Activated CD8-positive, alpha-beta T cell treated with anti-CD3 and anti-CD28 coated beads, Interleukin-2, amount 10 ng/mL, durations not matched to agents 7 days and 5 days (primary cell): ENCODE measurements around the gene SBF2. TPM values are rescaled to one million over a fixed set of nuclear protein-coding genes. Genes with fewer than 3 reads are reported as not detected.

Source experiments
- ATAC-seq: fragments of 150-1000 bp; cut with Tn5 transposase; one replicate; pipeline ENCODE4 v1.10.0; 2021; ENCODE audit warnings: moderate library complexity
- CTCF ChIA-PET: fragments of 350-600 bp; sonication (Branson Sonifier 250); formaldehyde crosslinking; loops from one replicate; lab custom pipeline; 2021; ENCODE audit warnings: antibody characterized with exemption; lab: Charles Lee
- POLR2A ChIA-PET: fragments of 350-600 bp; sonication (Branson Sonifier 250); formaldehyde crosslinking; loops from one replicate; lab custom pipeline; 2021; ENCODE audit warnings: antibody characterized with exemption; lab: Charles Lee
- DNase-seq: peaks from one replicate; pipeline ENCODE4 v3.0.0-alpha.2; 2020
- H3K27ac Mint-ChIP-seq: one replicate; pipeline ENCODE4 v1.8.0; 2021; ENCODE audit warnings: mild to moderate bottlenecking, mixed read lengths
- H3K27me3 Mint-ChIP-seq: one replicate; pipeline ENCODE4 v1.8.0; 2021; ENCODE audit warnings: low read depth, mixed read lengths
- H3K36me3 Mint-ChIP-seq: one replicate; pipeline ENCODE4 v1.8.0; 2021; ENCODE audit warnings: low read depth, mixed read lengths
- H3K4me1 Mint-ChIP-seq: one replicate; pipeline ENCODE4 v1.8.0; 2021; ENCODE audit warnings: low read depth, mixed read lengths
- H3K4me3 Mint-ChIP-seq: one replicate; pipeline ENCODE4 v1.8.0; 2021; ENCODE audit warnings: mild to moderate bottlenecking, mixed read lengths
- H3K9me3 Mint-ChIP-seq: one replicate; pipeline ENCODE4 v1.8.0; 2022; ENCODE audit warnings: mixed read lengths; ENCODE audit not compliant: insufficient read depth
- total RNA-seq, 2 experiments: library from RNA; stranded (reverse); gene quantifications; one replicate each; pipeline ENCODE4 v1.2.3, GENCODE V29; 2021

Gene SBF2
- total RNA-seq, 2 experiments from 2014 or later, result 5.1 to 5.9 TPM

GRCh38 chr11:10314199-10315072 lies 20.4 kb upstream of the SBF2 start:
- DNase-seq (no peak), ATAC-seq (peak; percentile 85)
- Mint-ChIP-seq H3K36me3 (no peaks in the 10 kb centered on the region), H3K27ac (no peak overlapping the region), H3K9me3 (no peaks in the 10 kb centered on the region), H3K27me3 (peaks cover 9% of the 10 kb centered on the region), H3K4me3 (no peak overlapping the region), H3K4me1 (peaks cover 10% of the 10 kb centered on the region)
- ChIA-PET POLR2A (no interaction called here), CTCF (interaction anchor here (0.6 to 2.2 kb wide), 8 partner anchors 10 to 700 kb away, joined by 3 to 9 read pairs (median 3); partner anchors contain the start of gene ADM)

- no peak overlapping the region for H3K27ac Mint-ChIP-seq
- H3K27me3 Mint-ChIP-seq, result peaks cover 19% of the 10 kb centered on the region
- H3K36me3 Mint-ChIP-seq, result no peaks in the 10 kb centered on the region
- H3K4me3 Mint-ChIP-seq, result no peak overlapping the region
- no peak for ATAC-seq
- no peaks in the 10 kb centered on the region for H3K9me3 Mint-ChIP-seq
- DNase-seq, result no peak
- ChIA-PET POLR2A (no interaction called here), CTCF (interaction anchor here (1.0 to 4.8 kb wide), 3 partner anchors 9 to 104 kb away, joined by 3 to 85 read pairs (median 3); no protein-coding TSS in a partner anchor)
- H3K4me1 Mint-ChIP-seq, result peaks cover 33% of the 10 kb centered on the region
Observed at GRCh38 chr11:10311802-10312201, 17.8 kb upstream of the SBF2 start.

- no peak overlapping the region for H3K27ac Mint-ChIP-seq
Observed at GRCh38 chr11:10310301-10310841, 16.4 kb upstream of the SBF2 start.

GRCh38 chr11:10309163-10310093 lies 15.4 kb upstream of the SBF2 start:
- H3K4me3 Mint-ChIP-seq, result peak overlapping the region; percentile 6
- no peak for ATAC-seq

More at GRCh38 chr11:10310301-10310841, 16.4 kb upstream of the SBF2 start:
- Mint-ChIP-seq H3K4me1 (peaks cover 46% of the 10 kb centered on the region), H3K36me3 (peaks cover 6% of the 10 kb centered on the region), H3K9me3 (no peaks in the 10 kb centered on the region), H3K4me3 (no peak overlapping the region), H3K27me3 (peaks cover 27% of the 10 kb centered on the region)
- no peak for DNase-seq
- no peak for ATAC-seq
- ChIA-PET POLR2A (interaction anchor here (0.6 kb wide), 1 partner anchor 17 kb away, joined by 3 read pairs; no protein-coding TSS in a partner anchor), CTCF (interaction anchor here (0.9 to 4.8 kb wide), 9 partner anchors 8 to 551 kb away, joined by 3 to 85 read pairs (median 6); no protein-coding TSS in a partner anchor)

GRCh38 chr11:10308201-10308954 lies 14.4 kb upstream of the SBF2 start:
- H3K27ac Mint-ChIP-seq, result peak overlapping the region; percentile 77
- H3K4me1 Mint-ChIP-seq, result peaks cover 53% of the 10 kb centered on the region
- peaks cover 40% of the 10 kb centered on the region for H3K27me3 Mint-ChIP-seq
- CTCF ChIA-PET, result interaction anchor here (0.9 to 4.8 kb wide), 25 partner anchors 9 to 773 kb away, joined by 3 to 85 read pairs (median 10); no protein-coding TSS in a partner anchor
- POLR2A ChIA-PET, result interaction anchor here (0.6 to 1.1 kb wide), 2 partner anchors 106 to 1620 kb away, joined by 3 read pairs; no protein-coding TSS in a partner anchor
- ATAC-seq (no peak), DNase-seq (no peak)
- no peaks in the 10 kb centered on the region for H3K9me3 Mint-ChIP-seq
- H3K36me3 Mint-ChIP-seq, result peaks cover 6% of the 10 kb centered on the region
- H3K4me3 Mint-ChIP-seq, result peak overlapping the region; percentile 96

More at GRCh38 chr11:10309163-10310093, 15.4 kb upstream of the SBF2 start:
- no peaks in the 10 kb centered on the region for H3K9me3 Mint-ChIP-seq
- H3K4me1 Mint-ChIP-seq, result peaks cover 43% of the 10 kb centered on the region
- peaks cover 30% of the 10 kb centered on the region for H3K27me3 Mint-ChIP-seq
- CTCF ChIA-PET, result interaction anchor here (0.9 to 4.8 kb wide), 14 partner anchors 8 to 550 kb away, joined by 3 to 85 read pairs (median 14); no protein-coding TSS in a partner anchor
- no peak overlapping the region for H3K27ac Mint-ChIP-seq
- POLR2A ChIA-PET, result no interaction called here
- H3K36me3 Mint-ChIP-seq, result peaks cover 6% of the 10 kb centered on the region
- no peak for DNase-seq

GRCh38 chr11:10307400-10308200 lies 13.6 kb upstream of the SBF2 start:
- Mint-ChIP-seq H3K36me3 (peaks cover 6% of the 10 kb centered on the region), H3K9me3 (no peaks in the 10 kb centered on the region), H3K27me3 (peaks cover 46% of the 10 kb centered on the region), H3K4me3 (peak overlapping the region; percentile 96), H3K4me1 (peaks cover 59% of the 10 kb centered on the region), H3K27ac (peak overlapping the region; percentile 77)
- ChIA-PET POLR2A (interaction anchor here (0.6 to 1.1 kb wide), 2 partner anchors 105 to 1619 kb away, joined by 3 read pairs; no protein-coding TSS in a partner anchor), CTCF (interaction anchor here (0.6 to 4.8 kb wide), 35 partner anchors 9 to 773 kb away, joined by 3 to 85 read pairs (median 5); no protein-coding TSS in a partner anchor)
- ATAC-seq (peak; percentile 73), DNase-seq (peak; percentile 84)

GRCh38 chr11:10307022-10307399 lies 13.0 kb upstream of the SBF2 start:
- peaks cover 62% of the 10 kb centered on the region for H3K4me1 Mint-ChIP-seq
- POLR2A ChIA-PET, result no interaction called here
- no peaks in the 10 kb centered on the region for H3K9me3 Mint-ChIP-seq
- DNase-seq (no peak), ATAC-seq (no peak)
- CTCF ChIA-PET, result interaction anchor here (0.6 to 4.8 kb wide), 29 partner anchors 8 to 772 kb away, joined by 3 to 85 read pairs (median 5); no protein-coding TSS in a partner anchor
- H3K4me3 Mint-ChIP-seq, result peak overlapping the region; percentile 96
- peaks cover 47% of the 10 kb centered on the region for H3K27me3 Mint-ChIP-seq
- H3K36me3 Mint-ChIP-seq, result peaks cover 6% of the 10 kb centered on the region
- peak overlapping the region; percentile 4 for H3K27ac Mint-ChIP-seq

GRCh38 chr11:10305964-10306918 lies 12.2 kb upstream of the SBF2 start:
- peaks cover 64% of the 10 kb centered on the region for H3K4me1 Mint-ChIP-seq

More at GRCh38 chr11:10305964-10306918, 12.2 kb upstream of the SBF2 start:
- H3K27me3 Mint-ChIP-seq, result peaks cover 53% of the 10 kb centered on the region
- H3K36me3 Mint-ChIP-seq, result peaks cover 6% of the 10 kb centered on the region
- peak overlapping the region; percentile 96 for H3K4me3 Mint-ChIP-seq
- ATAC-seq (no peak), DNase-seq (no peak)
- no peaks in the 10 kb centered on the region for H3K9me3 Mint-ChIP-seq
- ChIA-PET POLR2A (no interaction called here), CTCF (interaction anchor here (0.9 to 5.5 kb wide), 11 partner anchors 7 to 557 kb away, joined by 3 to 36 read pairs (median 13); no protein-coding TSS in a partner anchor)
- H3K27ac Mint-ChIP-seq, result no peak overlapping the region
